ENCODE data around the gene CUL7.
A peak's percentile ranks its signal among the peaks of the same experiment; 100 is the strongest.

The CUL7 gene

GRCh38 chr6:43053545-43054205, at the start of gene CUL7:
TSS of gene CUL7 (minus strand) at chr6:43053851. CDS start at chr6:43052788, 1,063 bp downstream.
- Histone ChIP-seq H3K27me3 (ENCODE audit: control insufficient read depth in 1 of 2, insufficient read depth in 2 of 2, low read length in 2 of 2) (no peaks in the 10 kb centered on the region), H3K9me3 (ENCODE audit: control insufficient read depth in 2 of 2, low read length in 2 of 2) (no peaks in the 10 kb centered on the region), H3K36me3 (ENCODE audit: control insufficient read depth in 2 of 2, insufficient read depth in 2 of 2, low read length in 2 of 2) (peaks cover 13 to 15% of the 10 kb centered on the region in 2 donors), H3K9ac (ENCODE audit: low read length in 2 of 2) (peak within 1 kb of the TSS; percentile 56 to 84), H3K4me1 (ENCODE audit: control insufficient read depth, insufficient read depth, low read length) (peaks cover 21% of the 10 kb centered on the region), H3K4me3 (ENCODE audit: low read length in 2 of 2) (peak within 1 kb of the TSS; percentile 63 to 76), H3K27ac (ENCODE audit: low read length) (peak within 1 kb of the TSS; percentile 92)

DNA sequence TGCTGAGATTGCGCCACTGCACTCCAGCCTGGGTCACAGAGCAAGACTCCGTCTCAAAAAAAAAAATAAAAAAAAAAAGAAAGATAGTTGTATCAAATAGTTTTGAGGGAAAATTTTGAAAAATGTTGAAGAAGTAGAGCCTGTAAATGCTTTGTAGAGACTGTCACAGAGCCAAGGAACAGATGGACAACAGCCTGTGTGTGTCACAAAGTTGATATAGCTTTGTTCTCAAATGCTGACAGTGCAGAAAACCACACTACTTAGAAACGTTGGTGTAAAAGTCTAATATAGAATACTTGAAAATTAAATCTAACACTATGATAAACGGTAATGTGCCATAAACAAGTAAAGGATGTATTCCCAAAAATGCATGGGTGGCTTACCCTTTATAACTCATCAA, 47.8 kb upstream of the CUL7 start:
- H3K4me3 ChIP-seq (ENCODE audit: low read length in 2 of 2), result no peak overlapping the region
- no peaks in the 10 kb centered on the region for H3K27me3 ChIP-seq (ENCODE audit: control insufficient read depth in 1 of 2, insufficient read depth in 2 of 2, low read length in 2 of 2)
- no peaks in the 10 kb centered on the region for H3K36me3 ChIP-seq (ENCODE audit: control insufficient read depth in 2 of 2, insufficient read depth in 2 of 2, low read length in 2 of 2)
- no peaks in the 10 kb centered on the region for H3K9me3 ChIP-seq (ENCODE audit: control insufficient read depth in 2 of 2, low read length in 2 of 2)
- H3K9ac ChIP-seq (ENCODE audit: low read length in 2 of 2), result no peak overlapping the region
- H3K4me1 ChIP-seq (ENCODE audit: control insufficient read depth, insufficient read depth, low read length), result no peaks in the 10 kb centered on the region
- no peak overlapping the region for H3K27ac ChIP-seq (ENCODE audit: low read length)

DNA sequence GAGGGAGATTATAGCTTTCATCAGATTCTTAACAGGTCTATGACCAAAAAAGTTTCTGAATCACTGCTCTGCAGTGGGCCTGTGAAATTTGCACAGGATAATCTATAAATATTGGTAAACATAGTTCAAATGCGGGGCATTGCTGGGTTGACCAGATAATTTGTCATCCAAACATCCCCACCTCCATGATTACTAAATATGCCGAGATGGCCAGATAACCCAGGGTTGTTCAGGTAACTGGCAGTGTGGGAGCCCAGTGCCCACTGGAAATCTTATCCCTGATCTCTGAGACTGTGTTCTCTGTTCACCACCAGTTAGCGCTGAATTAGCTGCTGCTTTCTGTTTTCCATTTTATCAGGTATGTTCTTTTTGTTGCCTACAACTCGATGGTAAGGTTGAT, 43.9 kb upstream of the CUL7 start:
- no peak overlapping the region for H3K4me3 ChIP-seq (ENCODE audit: low read length in 2 of 2)
- no peaks in the 10 kb centered on the region for H3K27me3 ChIP-seq (ENCODE audit: control insufficient read depth in 1 of 2, insufficient read depth in 2 of 2, low read length in 2 of 2)
- H3K27ac ChIP-seq (ENCODE audit: low read length), result no peak overlapping the region
- H3K4me1 ChIP-seq (ENCODE audit: control insufficient read depth, insufficient read depth, low read length), result peaks cover 8% of the 10 kb centered on the region
- H3K9ac ChIP-seq (ENCODE audit: low read length in 2 of 2), result no peak overlapping the region
- H3K9me3 ChIP-seq (ENCODE audit: control insufficient read depth in 2 of 2, low read length in 2 of 2), result no peaks in the 10 kb centered on the region
- no peaks in the 10 kb centered on the region for H3K36me3 ChIP-seq (ENCODE audit: control insufficient read depth in 2 of 2, insufficient read depth in 2 of 2, low read length in 2 of 2)

DNA sequence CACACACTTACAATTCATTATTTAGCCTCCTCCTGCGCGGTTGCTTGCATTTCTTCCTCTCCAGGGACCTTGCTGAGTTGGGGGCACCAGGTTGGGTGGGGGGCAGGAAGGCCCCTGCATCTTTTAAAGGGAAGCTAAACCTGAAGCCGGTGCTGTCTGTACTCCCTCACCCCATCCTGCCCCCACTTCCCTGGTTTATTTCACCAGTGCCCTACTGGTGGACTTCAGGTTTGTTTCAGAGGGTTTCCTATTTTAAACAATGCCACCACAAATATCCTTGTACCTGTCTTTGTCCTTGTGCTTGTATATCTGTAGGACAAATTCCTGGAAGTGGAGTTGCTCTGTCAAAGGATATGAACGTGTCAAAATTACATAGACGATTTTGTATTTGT, 43.4 kb upstream of the CUL7 start:
- Histone ChIP-seq H3K4me3 (ENCODE audit: low read length in 2 of 2) (no peak overlapping the region), H3K9ac (ENCODE audit: low read length in 2 of 2) (no peak overlapping the region), H3K36me3 (ENCODE audit: control insufficient read depth in 2 of 2, insufficient read depth in 2 of 2, low read length in 2 of 2) (no peaks in the 10 kb centered on the region), H3K27me3 (ENCODE audit: control insufficient read depth in 1 of 2, insufficient read depth in 2 of 2, low read length in 2 of 2) (no peaks in the 10 kb centered on the region), H3K9me3 (ENCODE audit: control insufficient read depth in 2 of 2, low read length in 2 of 2) (no peaks in the 10 kb centered on the region), H3K4me1 (ENCODE audit: control insufficient read depth, insufficient read depth, low read length) (peaks cover 8% of the 10 kb centered on the region), H3K27ac (ENCODE audit: low read length) (no peak overlapping the region)

DNA sequence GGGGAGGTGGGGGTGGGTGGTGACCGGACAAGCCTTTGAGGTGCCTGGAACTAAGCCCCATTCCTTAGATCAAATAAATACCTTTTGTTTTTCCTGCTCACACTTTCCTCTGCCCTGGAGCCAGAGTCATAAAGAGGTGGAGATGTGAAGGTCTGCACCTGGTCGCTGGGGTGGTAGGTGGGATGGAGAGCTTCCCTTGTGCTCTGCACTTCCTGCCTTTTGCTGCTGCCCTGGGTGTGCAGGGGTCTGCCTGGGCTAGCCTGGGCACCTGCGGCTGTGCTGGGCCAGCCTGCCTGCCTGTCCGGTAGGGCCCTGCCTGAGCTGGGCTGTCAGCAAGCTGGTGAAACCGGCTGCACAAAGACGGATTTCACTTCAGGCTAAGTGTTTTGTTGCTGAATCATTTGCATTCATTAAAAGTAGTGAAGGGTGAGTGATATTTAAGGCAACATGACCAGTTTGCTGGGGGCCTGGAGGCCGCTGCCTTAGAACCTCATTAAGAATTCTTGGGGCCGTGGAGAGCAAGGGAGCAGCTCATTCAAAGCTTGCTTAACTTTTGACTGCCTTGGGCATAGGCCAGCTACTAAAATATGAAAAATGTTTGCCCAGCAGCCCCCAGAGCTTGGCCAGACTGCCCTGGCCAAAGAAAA, 42.9 kb upstream of the CUL7 start:
- H3K27me3 ChIP-seq (ENCODE audit: control insufficient read depth in 1 of 2, insufficient read depth in 2 of 2, low read length in 2 of 2), result no peaks in the 10 kb centered on the region
- no peak overlapping the region for H3K9ac ChIP-seq (ENCODE audit: low read length in 2 of 2)
- peaks cover 8% of the 10 kb centered on the region for H3K4me1 ChIP-seq (ENCODE audit: control insufficient read depth, insufficient read depth, low read length)
- no peaks in the 10 kb centered on the region for H3K36me3 ChIP-seq (ENCODE audit: control insufficient read depth in 2 of 2, insufficient read depth in 2 of 2, low read length in 2 of 2)
- no peak overlapping the region for H3K4me3 ChIP-seq (ENCODE audit: low read length in 2 of 2)
- H3K27ac ChIP-seq (ENCODE audit: low read length), result no peak overlapping the region
- no peaks in the 10 kb centered on the region for H3K9me3 ChIP-seq (ENCODE audit: control insufficient read depth in 2 of 2, low read length in 2 of 2)

- Histone ChIP-seq H3K36me3 (ENCODE audit: control insufficient read depth in 2 of 2, insufficient read depth in 2 of 2, low read length in 2 of 2) (no peaks in the 10 kb centered on the region), H3K9me3 (ENCODE audit: control insufficient read depth in 2 of 2, low read length in 2 of 2) (no peaks in the 10 kb centered on the region), H3K27me3 (ENCODE audit: control insufficient read depth in 1 of 2, insufficient read depth in 2 of 2, low read length in 2 of 2) (no peaks in the 10 kb centered on the region), H3K4me3 (ENCODE audit: low read length in 2 of 2) (no peak overlapping the region), H3K27ac (ENCODE audit: low read length) (no peak overlapping the region), H3K9ac (ENCODE audit: low read length in 2 of 2) (no peak overlapping the region), H3K4me1 (ENCODE audit: control insufficient read depth, insufficient read depth, low read length) (peaks cover 8% of the 10 kb centered on the region)
Observed at GRCh38 chr6:43095939-43096338, 42.3 kb upstream of the CUL7 start.

DNA sequence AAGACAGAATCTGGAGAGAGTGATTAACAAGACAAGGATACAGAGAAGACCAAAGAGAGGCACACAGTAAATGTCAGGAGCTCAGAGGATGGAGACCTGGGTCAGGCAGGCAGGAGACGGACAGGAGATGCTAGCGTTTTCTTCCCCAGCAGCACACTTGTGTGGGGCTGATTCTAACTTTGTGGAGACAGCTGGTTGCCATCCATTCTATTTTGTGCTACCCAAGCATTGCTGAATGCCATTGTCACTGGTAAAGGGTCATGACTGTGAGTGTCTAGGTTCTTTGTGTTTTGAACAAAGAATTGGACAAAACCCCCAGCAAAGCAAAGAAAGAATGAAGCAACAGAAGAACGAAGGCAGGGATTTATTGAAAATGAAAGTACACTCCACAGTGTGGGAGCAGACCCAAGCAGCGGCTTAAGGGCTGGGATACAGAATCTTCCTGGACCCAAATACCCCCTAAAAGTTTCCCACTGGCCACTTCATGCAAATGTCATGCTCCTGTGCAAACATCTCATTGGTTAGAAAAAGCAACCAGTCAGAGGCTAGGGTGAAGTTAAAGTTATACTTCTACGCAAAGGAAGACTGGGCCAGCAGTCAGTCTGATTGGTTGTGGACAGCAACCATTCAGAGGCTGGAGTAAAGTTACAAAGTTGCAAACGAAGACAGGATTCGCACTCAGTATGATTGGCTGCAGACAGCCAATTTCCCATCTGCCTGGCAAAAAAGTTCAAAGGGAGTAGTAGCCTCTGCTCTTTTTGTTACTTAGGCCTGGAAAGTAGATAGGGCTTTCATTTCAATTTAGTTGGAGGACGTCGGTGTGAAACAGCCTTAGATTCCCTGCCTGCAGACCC, 40.0 kb upstream of the CUL7 start:
- Histone ChIP-seq H3K9me3 (ENCODE audit: control insufficient read depth in 2 of 2, low read length in 2 of 2) (no peaks in the 10 kb centered on the region), H3K27ac (ENCODE audit: low read length) (peak overlapping the region; percentile 60), H3K36me3 (ENCODE audit: control insufficient read depth in 2 of 2, insufficient read depth in 2 of 2, low read length in 2 of 2) (no peaks in the 10 kb centered on the region), H3K27me3 (ENCODE audit: control insufficient read depth in 1 of 2, insufficient read depth in 2 of 2, low read length in 2 of 2) (no peaks in the 10 kb centered on the region), H3K4me3 (ENCODE audit: low read length in 2 of 2) (peak overlapping the region; percentile 67 to 74), H3K9ac (ENCODE audit: low read length in 2 of 2) (peak overlapping the region; percentile 48 to 73), H3K4me1 (ENCODE audit: control insufficient read depth, insufficient read depth, low read length) (peaks cover 8% of the 10 kb centered on the region)

GRCh38 chr6:43092635-43093034, 39.0 kb upstream of the CUL7 start:
- no peaks in the 10 kb centered on the region for H3K27me3 ChIP-seq (ENCODE audit: control insufficient read depth in 1 of 2, insufficient read depth in 2 of 2, low read length in 2 of 2)
- H3K4me1 ChIP-seq (ENCODE audit: control insufficient read depth, insufficient read depth, low read length), result peaks cover 8% of the 10 kb centered on the region
- H3K9ac ChIP-seq (ENCODE audit: low read length in 2 of 2), result no peak overlapping the region
- no peaks in the 10 kb centered on the region for H3K36me3 ChIP-seq (ENCODE audit: control insufficient read depth in 2 of 2, insufficient read depth in 2 of 2, low read length in 2 of 2)
- no peak overlapping the region for H3K27ac ChIP-seq (ENCODE audit: low read length)
- no peaks in the 10 kb centered on the region for H3K9me3 ChIP-seq (ENCODE audit: control insufficient read depth in 2 of 2, low read length in 2 of 2)
- H3K4me3 ChIP-seq (ENCODE audit: low read length in 2 of 2), result no peak overlapping the region

DNA sequence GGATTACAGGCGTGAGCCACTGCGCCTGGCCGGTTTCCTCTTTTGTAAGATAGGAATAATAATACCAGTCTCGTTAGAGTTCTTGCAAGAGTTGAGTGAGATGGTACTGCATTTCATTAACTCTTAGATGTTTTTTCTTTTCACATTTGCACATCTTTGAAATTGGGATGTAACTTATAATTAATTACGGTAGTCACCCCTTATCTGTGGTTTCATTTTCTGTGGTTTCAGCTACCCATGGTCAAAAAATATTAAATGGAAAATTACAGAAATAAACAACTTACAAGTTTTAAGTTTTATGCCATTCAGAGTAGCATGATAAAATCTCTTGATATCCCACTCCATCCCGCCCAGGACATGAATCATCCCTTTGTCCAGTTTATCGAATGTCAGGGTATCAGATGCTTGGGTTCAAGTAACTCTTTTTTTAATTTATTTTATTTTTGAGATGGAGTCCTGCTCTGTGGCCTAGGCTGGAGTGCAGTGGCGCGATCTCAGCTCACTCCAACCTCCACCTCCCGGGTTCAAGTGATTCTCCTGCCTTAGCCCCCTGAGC, 37.9 kb upstream of the CUL7 start:
- peaks cover 8% of the 10 kb centered on the region for H3K4me1 ChIP-seq (ENCODE audit: control insufficient read depth, insufficient read depth, low read length)
- H3K36me3 ChIP-seq (ENCODE audit: control insufficient read depth in 2 of 2, insufficient read depth in 2 of 2, low read length in 2 of 2), result no peaks in the 10 kb centered on the region
- H3K27me3 ChIP-seq (ENCODE audit: control insufficient read depth in 1 of 2, insufficient read depth in 2 of 2, low read length in 2 of 2), result no peaks in the 10 kb centered on the region
- no peak overlapping the region for H3K9ac ChIP-seq (ENCODE audit: low read length in 2 of 2)
- H3K4me3 ChIP-seq (ENCODE audit: low read length in 2 of 2), result no peak overlapping the region
- H3K9me3 ChIP-seq (ENCODE audit: control insufficient read depth in 2 of 2, low read length in 2 of 2), result no peaks in the 10 kb centered on the region
- H3K27ac ChIP-seq (ENCODE audit: low read length), result no peak overlapping the region

GRCh38 chr6:43091020-43091419, 37.4 kb upstream of the CUL7 start:
- H3K9ac ChIP-seq (ENCODE audit: low read length in 2 of 2), result no peak overlapping the region
- H3K27ac ChIP-seq (ENCODE audit: low read length), result no peak overlapping the region

More at GRCh38 chr6:43091020-43091419, 37.4 kb upstream of the CUL7 start:
- H3K36me3 ChIP-seq (ENCODE audit: control insufficient read depth in 2 of 2, insufficient read depth in 2 of 2, low read length in 2 of 2), result no peaks in the 10 kb centered on the region
- H3K4me1 ChIP-seq (ENCODE audit: control insufficient read depth, insufficient read depth, low read length), result peaks cover 8% of the 10 kb centered on the region
- no peaks in the 10 kb centered on the region for H3K27me3 ChIP-seq (ENCODE audit: control insufficient read depth in 1 of 2, insufficient read depth in 2 of 2, low read length in 2 of 2)
- H3K4me3 ChIP-seq (ENCODE audit: low read length in 2 of 2), result no peak overlapping the region
- no peaks in the 10 kb centered on the region for H3K9me3 ChIP-seq (ENCODE audit: control insufficient read depth in 2 of 2, low read length in 2 of 2)

Measured in stomach smooth muscle (tissue), 2 donors.